NOMO-1 (cell line): ENCODE data around the gene GLS.
"Not testable (repeated sequence)": the region's sequence is repeated elsewhere in the genome, so short reads cannot be mapped to it uniquely, and the experiment has no call there.

Experiments
- DNase-seq, 2 experiments: peaks; one replicate each; lab custom pipeline; 2025; ENCODE audit not compliant: unreplicated experiment in 2 of 2; lab: John Stamatoyannopoulos, UW

Gene GLS

DNA sequence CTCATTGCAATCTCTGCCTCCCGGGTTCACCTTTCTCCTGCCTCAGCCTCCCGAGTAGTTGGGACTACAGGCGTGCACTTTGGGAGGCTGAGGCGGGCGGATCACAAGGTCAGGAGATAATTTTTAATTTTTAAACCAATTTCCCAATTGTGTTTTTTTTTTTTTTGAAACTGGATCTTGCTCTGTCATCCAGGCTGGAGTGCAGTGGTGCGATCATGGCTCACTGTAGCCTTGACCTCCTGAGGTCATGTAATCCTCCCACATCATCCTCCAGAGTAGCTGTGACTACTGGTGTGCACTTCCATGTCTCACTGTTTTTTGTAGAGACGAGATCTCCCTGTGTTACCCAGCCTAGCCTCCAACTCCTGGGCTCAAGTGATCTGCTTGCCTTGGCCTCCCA, 49.3 kb downstream of the GLS start:
- DNase-seq, result no peak

DNA sequence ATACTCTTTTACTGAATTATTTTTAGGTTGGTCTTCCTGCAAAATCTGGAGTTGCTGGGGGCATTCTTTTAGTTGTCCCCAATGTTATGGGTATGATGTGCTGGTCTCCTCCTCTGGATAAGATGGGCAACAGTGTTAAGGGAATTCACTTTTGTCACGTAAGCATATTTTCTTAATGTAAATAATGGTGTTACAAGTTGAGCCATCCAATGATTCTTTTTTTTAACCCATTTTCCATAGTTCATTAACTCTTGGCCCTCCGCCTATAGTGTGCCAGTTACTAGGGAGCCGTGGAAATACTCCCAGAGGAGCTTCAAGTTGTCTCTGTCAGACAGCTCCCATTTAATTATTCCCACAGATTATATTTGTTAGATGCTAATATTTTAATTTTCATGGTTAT, 49.8 kb downstream of the GLS start:
- no peak for DNase-seq

DNA sequence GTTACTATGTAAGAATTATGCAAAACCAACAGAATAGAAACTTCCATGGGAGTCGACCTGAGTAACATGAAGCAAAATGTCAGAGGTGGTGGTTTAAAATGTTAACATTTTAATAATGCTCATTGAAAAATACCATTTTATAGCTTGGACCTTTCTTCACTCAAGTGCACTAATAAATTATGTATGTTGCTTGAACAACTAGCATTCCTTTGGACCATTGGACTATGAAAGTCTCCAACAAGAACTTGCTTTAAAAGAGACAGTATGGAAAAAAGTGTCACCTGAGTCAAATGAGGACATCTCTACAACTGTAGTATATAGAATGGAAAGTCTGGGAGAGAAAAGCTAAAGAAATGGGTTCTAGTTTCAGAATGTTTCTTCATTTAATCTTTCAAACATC, 51.9 kb downstream of the GLS start:
- DNase-seq, result no peak

DNA sequence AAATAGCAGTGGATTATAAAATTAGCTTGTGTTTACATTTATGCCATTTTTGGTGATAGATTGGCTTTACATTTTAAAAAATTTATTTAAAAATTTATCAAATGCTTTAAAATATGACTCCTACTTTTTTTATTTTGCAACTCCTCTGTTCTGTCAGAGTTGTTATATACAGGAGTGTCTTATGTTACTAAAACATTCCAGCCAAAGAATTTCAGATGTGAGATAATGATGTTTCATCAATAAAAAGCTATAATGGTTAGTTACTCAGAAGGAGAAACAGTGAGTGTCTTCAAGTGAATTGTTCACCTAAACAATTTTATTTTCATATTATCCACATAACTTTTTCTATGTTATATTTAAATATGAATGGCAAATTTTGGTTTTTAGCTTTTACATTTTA, 52.7 kb downstream of the GLS start:
- no peak for DNase-seq

DNA sequence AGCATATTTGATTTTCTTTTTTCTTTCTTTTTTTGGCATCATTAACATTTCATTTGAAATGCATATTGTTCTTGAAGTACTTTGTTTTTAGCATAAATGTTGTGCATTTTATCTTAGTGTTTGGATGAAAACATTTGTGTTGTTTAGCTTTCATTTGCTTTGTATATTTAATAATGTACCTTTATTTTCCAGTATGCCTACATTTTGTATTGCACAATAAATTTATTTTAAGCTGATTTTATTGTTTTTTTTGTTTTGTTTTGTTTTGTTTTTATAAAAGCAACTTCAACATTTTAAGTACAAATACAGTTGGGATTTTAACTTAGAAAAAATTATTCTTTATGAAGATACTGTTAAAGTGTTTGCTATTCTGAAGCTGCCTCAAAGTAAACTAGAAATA, 54.4 kb downstream of the GLS start:
- no peak for DNase-seq

DNA sequence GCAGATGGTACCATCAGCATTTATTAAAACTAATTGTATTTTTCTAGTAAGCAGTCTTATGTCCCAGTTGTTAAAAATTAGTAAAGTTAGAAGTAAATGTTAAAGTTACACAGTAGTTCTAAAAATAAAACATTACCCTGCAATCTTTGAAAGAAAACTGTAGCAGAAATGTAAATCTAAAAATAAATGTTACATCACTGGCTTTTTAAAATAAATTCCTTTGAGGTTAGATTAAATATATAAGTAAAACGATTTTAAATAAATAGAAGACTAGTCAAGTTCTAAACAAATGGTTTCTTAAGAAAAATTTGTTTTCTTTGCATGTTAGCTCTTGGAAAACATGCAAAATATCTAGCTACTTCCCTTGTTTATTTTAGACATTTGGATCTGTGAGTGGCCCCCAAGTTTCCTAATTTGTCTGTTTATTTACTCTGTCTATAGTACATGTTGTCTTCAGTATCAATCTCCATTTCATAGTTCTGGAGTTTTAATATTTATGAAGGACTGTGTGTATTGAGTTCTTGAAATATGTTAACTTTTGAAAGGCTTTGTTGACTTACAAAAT, 58.2 kb downstream of the GLS start:
- DNase-seq, result no peak

DNA sequence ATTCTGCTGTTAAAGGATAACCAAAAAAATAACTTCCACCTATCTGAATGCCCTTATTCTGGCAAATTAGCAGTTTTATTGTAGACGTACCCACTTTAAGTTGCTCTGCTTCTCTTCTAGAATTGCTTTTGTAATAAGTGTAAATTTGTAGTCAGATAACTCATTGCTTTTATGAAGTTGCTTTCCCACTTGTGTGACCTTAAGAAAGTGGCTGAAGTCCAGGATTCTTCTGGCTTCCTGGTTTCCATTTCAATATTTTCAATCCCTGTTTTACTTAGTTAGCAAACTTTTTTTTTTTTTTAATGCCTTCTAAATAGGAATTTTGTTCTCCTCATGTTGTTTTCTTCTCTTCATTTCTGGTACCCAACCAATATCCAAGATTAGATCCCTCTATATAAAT, 59.8 kb downstream of the GLS start:
- DNase-seq, result no peak

DNA sequence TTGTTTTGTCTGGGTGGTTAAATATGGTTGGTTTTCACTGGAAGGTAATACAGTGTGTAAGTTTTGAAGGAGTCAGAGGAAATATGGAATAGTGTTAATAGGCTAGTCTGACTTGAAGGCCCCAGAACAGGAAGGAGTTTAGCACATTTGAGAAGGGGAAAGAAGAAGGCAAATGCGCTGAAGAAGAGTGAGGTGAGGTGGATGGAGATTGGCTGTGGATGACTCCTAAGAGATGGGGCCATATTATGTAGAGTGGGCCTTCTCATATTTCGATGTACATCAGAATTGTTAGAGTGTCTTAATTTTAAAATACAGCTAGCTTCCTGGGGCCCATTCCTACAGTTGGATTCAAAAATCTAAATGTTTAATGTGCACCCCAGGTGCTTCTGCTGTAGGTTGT, 61.0 kb downstream of the GLS start:
- no peak for DNase-seq

DNA sequence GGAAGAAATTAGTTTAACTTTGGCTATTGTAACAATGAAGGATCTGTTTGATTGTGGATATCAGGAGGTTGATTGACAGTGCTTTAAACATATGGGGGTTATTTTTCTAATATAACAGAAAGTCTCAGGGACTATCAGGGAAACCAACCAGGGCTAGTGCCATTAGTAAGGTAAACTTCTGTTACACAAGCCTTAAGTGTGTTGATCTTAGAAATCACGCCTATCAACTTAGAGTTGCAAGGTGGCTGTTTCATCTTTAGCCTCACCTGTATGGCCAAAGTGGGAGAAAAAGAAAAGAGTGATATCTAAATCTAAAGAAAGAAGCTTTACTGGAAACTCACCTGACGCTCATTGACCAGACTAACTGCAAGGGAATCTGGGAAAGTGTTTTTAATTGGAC, 62.1 kb downstream of the GLS start:
- no peak for DNase-seq

DNA sequence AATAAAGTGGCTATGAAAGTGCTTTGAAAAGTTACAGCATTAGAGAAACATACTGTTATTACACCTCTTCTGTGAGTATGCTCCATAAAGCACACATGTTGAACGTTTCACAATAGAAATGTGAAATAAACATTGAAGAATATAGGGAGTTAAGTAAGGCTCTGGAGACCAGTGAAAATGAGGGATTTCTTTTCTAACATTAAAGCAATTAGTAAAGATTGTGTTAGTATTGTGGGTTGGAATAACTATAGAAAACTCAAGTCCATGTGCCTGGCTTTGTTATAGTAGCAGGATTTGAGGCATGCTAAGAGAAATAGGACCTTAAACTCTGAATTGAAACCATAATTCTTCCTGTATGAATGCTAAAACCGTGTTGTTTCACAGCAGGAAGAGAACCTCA, 63.1 kb downstream of the GLS start:
- no peak for DNase-seq

DNA sequence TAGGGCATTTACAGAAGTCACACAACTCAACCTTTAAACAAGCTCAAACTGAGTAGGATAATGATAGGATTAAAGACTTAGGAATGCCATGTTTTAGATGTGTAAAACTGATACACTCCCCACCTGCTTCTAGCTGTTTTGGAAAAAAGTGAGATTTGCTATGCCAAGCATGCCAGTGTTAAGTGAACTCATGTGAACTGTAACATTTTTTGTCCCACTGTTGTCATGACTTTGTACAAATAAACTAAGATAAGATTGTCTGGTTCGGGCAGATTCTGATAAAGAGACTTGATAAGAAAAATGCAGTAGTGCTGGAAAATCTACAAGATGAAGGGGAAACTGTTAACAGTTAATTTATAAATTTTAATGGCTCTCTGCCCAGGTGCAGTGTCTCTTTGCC, 66.5 kb downstream of the GLS start:
- DNase-seq, result no peak

DNA sequence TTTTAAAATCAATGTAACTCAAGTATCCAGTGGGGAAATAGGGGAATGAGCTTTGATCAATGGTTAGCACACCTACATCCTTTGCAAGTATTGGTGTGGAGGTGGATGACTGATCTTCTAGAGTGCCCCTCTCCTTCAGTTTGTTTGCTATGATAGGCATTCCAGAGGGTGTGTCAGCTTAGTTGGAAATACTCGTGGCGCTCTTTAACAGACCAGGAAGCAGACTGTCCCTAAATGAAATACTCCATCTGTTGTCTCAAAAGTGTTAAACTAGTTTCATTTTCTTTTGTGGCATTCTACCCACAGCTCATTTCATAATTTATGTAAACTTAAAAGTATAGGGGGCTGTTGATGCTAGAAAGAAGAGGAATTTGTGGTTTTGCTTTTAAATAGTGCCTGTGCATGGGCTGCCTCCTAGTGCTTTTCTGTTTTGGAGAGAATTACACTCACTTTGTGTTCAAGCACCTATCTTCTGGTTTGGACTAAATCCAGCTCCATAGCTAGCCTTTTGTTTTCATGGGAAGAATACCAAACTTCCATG, 67.2 kb downstream of the GLS start:
- DNase-seq, result peak; percentile 61 to 91

DNA sequence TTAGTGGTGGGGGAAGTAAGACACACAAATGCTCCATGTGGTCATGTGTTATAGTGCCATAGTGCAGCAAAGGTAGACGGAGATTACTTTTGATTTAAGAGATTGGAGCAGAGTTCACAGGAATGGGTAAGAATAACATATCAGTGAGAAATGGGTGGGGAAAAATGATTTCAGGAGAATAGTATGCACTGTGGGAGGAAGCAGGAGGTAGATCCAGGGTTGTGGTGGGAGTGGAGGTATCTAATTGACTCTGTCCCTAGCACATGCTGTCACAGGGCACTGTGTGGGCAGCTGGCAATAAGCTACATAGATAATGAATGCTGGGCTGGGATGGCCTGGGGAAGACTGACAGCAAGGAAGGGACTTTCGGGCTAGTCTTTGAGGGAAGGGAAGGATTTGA, 68.0 kb downstream of the GLS start:
- no peak for DNase-seq

DNA sequence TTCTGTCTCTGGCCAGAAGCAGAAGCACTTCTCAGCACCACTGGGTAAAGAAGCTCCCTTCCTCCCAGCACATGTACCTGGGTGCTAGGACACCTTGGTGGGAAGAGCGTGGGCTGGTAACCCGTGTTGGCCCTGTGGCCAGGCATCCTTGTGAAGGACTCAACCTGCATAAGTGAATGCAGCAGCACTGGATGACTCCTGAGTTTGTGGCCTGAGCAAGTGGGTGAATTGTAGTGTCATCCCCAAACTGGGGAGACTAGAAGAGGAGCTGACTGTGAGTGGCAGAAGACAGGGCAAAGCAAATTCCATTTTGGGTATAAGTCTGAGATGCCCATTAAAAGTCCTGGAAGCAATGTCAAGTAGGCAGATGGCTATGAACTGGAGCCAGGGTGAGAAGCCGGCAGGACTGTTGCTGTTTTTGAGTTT, 70.0 kb downstream of the GLS start:
- no peak for DNase-seq

DNA sequence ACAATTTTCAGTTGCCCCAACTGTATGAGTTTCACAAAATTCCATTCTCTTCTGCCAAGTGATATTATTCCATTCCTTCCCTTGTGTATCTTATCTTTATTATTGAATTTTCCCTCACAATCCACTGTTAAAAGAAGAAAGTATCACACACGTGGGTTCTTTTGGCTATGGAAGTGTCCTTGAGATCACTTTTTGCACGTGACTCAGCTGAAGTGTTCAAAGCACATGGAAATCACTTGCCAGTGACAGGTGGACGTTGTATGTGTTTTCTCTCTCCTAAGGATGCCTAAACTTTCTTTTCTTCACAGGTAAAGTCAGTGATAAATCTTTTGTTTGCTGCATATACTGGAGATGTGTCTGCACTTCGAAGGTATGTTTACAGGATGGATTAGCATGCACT, 72.6 kb downstream of the GLS start:
- no peak for DNase-seq

DNA sequence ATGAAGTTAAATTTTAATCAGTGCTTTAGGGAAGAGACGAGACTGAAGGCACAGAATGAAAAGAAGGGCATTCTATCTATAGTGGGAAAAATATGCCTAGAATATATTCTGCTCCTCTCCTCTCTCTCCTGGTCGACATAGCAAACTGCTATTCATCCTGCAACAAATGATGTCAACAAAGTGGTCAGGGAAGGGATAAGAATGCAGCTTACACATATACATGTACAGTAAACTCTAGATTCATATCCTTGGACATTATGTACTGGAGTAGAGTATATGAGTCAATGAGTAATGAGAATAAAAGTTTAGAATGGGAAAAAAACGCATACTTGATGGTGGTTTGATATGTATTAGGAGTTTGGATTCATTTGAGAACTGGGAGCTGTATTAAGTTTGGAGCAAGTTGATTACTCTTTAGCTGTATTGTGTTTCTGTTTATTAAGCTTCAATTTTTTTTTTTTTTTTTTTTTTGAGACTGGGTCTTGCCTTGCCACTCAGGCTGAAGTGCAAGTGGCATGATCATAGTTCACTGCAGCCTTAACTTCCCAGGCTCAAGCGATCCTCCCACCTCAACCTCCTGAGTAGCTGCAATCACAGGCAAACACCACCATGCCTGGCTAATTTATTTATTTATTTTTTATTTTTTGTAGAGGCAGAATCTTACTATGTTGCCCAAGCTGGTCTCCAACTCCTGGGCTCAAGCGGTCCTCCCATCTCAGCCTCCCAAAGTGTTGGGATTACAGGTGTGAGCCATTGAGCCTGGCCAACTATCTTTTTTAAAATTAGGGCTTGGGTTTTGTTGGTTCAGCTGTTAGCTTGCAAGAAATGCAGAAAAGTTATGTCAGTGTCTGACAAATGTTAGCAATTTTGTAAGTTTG, 79.5 kb downstream of the GLS start:
- no peak for DNase-seq

DNA sequence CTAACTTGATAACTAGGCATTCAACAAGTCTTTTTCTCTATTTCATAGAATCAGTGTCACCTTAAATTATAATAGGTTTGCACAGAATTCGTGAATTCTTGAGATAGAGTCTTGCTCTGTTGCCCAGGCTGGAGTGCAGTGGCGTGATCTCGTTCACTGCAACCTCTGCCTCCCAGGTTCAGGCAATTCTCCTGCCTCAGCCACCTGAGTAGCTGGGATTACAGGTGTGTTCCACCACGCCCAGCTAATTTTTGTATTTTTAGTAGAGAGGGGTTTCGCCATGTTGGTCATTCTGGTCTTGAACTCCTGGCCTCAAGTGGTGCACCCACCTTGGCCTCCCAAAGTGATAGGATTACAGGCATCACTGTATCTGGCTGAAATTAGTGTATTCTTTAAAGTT, 80.5 kb downstream of the GLS start:
- DNase-seq, result not testable (repeated sequence)

DNA sequence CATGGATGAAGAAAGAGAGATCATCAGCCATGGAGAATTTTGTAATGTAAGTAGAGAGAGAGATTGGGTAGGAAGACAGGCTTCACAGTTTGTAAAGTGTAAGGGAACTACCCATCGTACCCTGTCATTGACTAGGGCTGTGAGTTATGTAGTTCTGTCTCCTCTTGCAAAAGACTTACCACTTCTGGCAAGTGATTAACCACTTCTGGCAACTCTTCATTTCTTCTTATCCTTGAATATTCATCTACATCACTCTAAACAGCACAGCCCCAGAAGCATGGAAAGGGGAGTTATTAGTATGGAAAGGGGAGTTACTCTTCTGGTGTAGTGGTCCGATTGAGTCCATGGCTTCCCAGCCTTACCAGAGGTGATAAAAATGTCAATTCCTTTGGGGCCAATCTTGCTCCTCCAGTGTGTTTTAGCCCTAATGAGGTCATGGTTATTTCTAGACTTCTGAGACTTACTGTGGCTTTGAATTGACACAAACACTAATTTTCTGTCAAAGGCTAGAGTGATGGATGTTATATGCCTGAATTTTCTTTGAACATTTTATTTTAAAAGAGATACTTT, 81.4 kb downstream of the GLS start:
- peak in 1 of 2 experiments; percentile 41 for DNase-seq

DNA sequence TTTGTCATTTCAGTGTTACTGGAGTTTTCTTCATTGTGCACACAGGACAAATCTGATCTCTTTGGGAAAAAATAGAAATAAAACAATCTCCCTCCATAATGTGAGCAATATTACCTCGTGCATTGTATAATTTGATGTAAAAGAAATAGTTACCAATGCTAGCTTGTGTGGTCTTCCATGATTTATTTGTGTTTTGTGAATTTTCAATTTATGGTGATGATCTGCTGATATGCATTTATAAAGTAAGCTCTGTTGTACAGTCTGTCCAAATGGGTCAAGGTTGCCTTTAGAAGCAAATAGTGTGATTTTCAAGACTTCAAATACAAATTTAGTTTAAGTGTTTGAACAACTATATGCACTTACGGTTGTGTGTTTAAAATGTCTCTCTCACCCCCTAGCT, 82.5 kb downstream of the GLS start:
- DNase-seq, result no peak

DNA sequence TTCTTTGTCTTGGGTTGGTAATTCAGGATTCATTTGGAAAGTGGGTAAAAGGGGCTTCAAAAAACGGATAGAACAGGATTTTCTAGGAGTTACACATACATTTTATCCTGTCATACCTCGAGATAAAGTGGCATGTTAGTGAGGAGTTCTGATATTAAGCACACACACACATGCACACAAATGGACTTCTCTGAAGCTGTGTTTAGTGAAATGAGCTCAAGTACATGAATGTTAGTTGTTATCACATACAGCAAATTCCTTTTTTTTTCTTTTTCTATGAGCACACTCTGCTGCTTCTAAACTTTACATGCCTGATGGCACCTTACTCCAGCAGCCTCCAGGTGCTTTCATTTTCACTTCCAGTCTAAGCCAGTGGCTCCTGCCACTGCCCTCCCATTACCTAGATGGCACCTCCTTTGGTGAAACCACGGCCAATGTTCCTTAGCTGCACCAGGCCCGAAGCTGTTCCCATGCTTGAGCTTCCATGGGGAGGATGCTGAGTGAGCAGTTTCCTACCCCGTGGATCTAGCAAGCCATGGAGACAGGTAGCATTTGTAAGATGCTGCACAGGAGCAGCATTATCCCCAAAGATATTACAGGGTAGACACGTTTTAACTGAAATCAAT, 83.7 kb downstream of the GLS start:
- no peak for DNase-seq

DNA sequence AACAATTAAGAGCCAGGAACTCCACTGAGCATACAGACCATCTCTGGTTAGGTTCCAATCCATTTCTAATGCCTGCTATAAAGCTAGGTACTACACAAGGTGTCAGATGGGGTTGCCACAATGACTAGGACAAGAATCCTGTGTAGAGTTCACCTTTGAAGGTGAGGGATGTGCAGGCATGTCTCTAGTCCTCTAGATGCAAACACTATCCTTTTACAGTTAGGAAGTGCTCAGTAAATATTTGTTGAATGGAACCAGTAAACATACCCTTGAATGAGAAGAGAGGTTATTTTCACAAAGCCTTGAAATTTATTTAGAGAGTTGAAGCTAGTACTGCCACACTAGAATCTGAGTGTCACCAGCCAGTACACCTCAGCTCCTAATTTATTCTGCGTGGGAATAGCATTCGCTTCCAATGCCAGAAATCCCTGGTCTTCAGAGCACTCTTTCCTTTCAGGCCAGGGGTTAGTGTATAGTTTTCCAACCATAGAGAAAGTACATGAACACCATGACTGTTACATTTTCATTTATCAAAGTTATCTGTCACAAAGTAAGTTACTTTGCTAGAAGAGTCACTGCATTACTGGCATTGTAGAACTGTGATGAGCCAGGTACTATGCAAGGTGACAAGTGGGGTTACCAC, 85.1 kb downstream of the GLS start:
- DNase-seq, result no peak
